ENCODE results near the gene PIPOX.

Gene PIPOX

DNA sequence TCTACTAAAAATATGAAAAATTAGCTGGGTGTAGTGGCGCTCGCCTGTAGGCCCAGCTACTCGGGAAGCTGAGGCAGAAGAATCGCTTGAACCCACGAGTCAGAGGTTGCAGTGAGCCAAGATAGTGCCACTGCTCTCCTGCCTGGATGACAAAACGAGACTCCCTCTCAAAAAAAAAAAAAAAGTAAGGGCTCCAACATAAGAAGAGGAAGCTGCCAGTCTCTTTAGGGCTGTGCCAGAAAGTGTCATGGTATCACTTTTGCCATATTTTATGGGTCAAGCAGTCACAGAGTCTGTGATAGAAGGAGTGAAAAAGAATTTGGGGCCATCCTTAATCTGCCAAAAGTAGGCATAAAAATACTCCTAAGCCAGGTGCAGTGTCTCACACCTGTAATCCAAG lies 1.4 kb upstream of the PIPOX start:
- peaks cover 12% of the 10 kb centered on the region for H3K4me1 ChIP-seq (ENCODE audit: control insufficient read depth, low read length)
- H3F3A ChIP-seq (ENCODE audit: control insufficient read depth, insufficient read depth) = no peaks in the 10 kb centered on the region
- H3K9me2 ChIP-seq (replicated peaks; ENCODE audit: control insufficient read depth, low read length) = no peaks in the 10 kb centered on the region
- H3K27me3 ChIP-seq (ENCODE audit: control insufficient read depth, low read length) = peaks cover 5% of the 10 kb centered on the region
- no peaks in the 10 kb centered on the region for H4K20me1 ChIP-seq (ENCODE audit: control insufficient read depth, insufficient read depth, low read depth, low read length)
- no peaks in the 10 kb centered on the region for H3K79me2 ChIP-seq (ENCODE audit: control insufficient read depth, low read length)
- H3K4me3 ChIP-seq (ENCODE audit: low read length) = no peak overlapping the region
- no peaks in the 10 kb centered on the region for H3K9me3 ChIP-seq (ENCODE audit: control insufficient read depth, insufficient read depth, low read length)
- no peak overlapping the region for H3K4me2 ChIP-seq (ENCODE audit: low read length)
- H3K36me3 ChIP-seq (ENCODE audit: control insufficient read depth, low read length) = no peaks in the 10 kb centered on the region
- H3K27ac ChIP-seq (ENCODE audit: low read depth, low read length) = no peak overlapping the region
- TF ChIP-seq CTCF (IDR thresholded peaks at IDR 0.05; ENCODE audit: low read depth, low read length, poor library complexity, severe bottlenecking) (no peak), EZH2phosphoT487 (IDR thresholded peaks at IDR 0.05; ENCODE audit: borderline replicate concordance, low read length) (no peak)

DNA sequence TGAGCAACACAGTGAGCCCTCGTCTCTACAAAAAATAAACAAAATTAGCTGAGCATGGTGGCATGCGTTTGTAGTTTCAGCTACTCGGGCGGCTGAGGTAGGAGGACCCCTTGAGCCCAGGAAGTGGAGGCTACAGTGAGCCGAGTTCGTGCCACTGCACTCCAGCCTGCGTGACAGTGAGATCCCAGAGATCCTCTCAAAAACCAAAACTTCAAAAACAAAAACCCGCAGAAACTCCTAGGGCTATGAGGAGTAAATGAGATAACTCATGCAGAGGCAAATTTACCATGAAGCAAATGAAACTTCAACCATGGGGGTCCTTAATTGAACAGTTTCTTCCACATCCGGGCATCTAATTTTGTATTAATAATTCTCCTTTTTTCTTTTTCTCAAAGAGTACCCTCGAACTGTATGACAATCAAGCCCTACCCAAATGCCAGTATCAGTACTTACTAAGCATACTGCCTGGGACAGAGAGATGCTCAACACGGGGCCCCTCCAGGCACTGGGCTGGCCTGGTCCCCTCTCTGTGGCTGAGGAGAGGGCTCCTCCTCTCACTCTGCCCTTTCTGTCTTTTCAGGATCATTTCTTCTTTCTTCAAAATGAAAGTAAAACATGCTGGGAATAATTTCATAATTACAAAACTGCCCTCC lies 789 bp upstream of the PIPOX start:
- no peak overlapping the region for H3K27ac ChIP-seq (ENCODE audit: low read depth, low read length)
- no peaks in the 10 kb centered on the region for H3K9me2 ChIP-seq (replicated peaks; ENCODE audit: control insufficient read depth, low read length)
- no peak for TF ChIP-seq EZH2phosphoT487 (IDR thresholded peaks at IDR 0.05; ENCODE audit: borderline replicate concordance, low read length)
- no peak for TF ChIP-seq CTCF (IDR thresholded peaks at IDR 0.05; ENCODE audit: low read depth, low read length, poor library complexity, severe bottlenecking)
- H3K36me3 ChIP-seq (ENCODE audit: control insufficient read depth, low read length) = no peaks in the 10 kb centered on the region
- H3K79me2 ChIP-seq (ENCODE audit: control insufficient read depth, low read length) = no peaks in the 10 kb centered on the region
- H3K4me3 ChIP-seq (ENCODE audit: low read length) = no peak overlapping the region
- H3F3A ChIP-seq (ENCODE audit: control insufficient read depth, insufficient read depth) = no peaks in the 10 kb centered on the region
- H3K4me2 ChIP-seq (ENCODE audit: low read length) = peak overlapping the region; percentile 14; the same call in 1 of the 2 replicates
- no peaks in the 10 kb centered on the region; the same call in 1 of the 2 replicates for H3K27me3 ChIP-seq (ENCODE audit: control insufficient read depth, low read length)
- H3K9me3 ChIP-seq (ENCODE audit: control insufficient read depth, insufficient read depth, low read length) = no peaks in the 10 kb centered on the region
- H3K4me1 ChIP-seq (ENCODE audit: control insufficient read depth, low read length) = peaks cover 12% of the 10 kb centered on the region
- H4K20me1 ChIP-seq (ENCODE audit: control insufficient read depth, insufficient read depth, low read depth, low read length) = no peaks in the 10 kb centered on the region

- Histone ChIP-seq H4K20me1 (ENCODE audit: control insufficient read depth, insufficient read depth, low read depth, low read length) (no peaks in the 10 kb centered on the region), H3K4me1 (ENCODE audit: control insufficient read depth, low read length) (peaks cover 20% of the 10 kb centered on the region), H3K27me3 (ENCODE audit: control insufficient read depth, low read length) (peaks cover 2% of the 10 kb centered on the region), H3K27ac (ENCODE audit: low read depth, low read length) (no peak overlapping the region), H3K4me3 (ENCODE audit: low read length) (no peak overlapping the region), H3K4me2 (ENCODE audit: low read length) (no peak overlapping the region), H3K9me2 (replicated peaks; ENCODE audit: control insufficient read depth, low read length) (no peaks in the 10 kb centered on the region), H3F3A (ENCODE audit: control insufficient read depth, insufficient read depth) (no peaks in the 10 kb centered on the region), H3K79me2 (ENCODE audit: control insufficient read depth, low read length) (no peaks in the 10 kb centered on the region), H3K9me3 (ENCODE audit: control insufficient read depth, insufficient read depth, low read length) (no peaks in the 10 kb centered on the region), H3K36me3 (ENCODE audit: control insufficient read depth, low read length) (no peaks in the 10 kb centered on the region)
- TF ChIP-seq CTCF (IDR thresholded peaks at IDR 0.05; ENCODE audit: low read depth, low read length, poor library complexity, severe bottlenecking) (no peak), EZH2phosphoT487 (IDR thresholded peaks at IDR 0.05; ENCODE audit: borderline replicate concordance, low read length) (no peak)
Measured at GRCh38 chr17:29043539-29044145, 701 bp downstream of the PIPOX start.

Measured in DOHH2 (cell line).